Uterus (tissue), 4 donors: ENCODE data around the gene ARPC2. TPM values are rescaled to one million over a fixed set of nuclear protein-coding genes. Genes with fewer than 3 reads are reported as not detected.

Experiments used
- DNase-seq, 2 donors: peaks; one replicate each; pipeline ENCODE4 v3.0.0-alpha.2; 2019 to 2020
- H3K27ac ChIP-seq, 2 donors: fragments of 200-600 bp; sonication (generic); 1 replicate in 1 of 2; 2 replicates in 1 of 2; pipeline ENCODE4 v1.5.1; 2016 to 2018
- H3K27me3 ChIP-seq, 2 donors: fragments of 200-600 bp; sonication (generic); one replicate each; pipeline ENCODE4 v1.5.1; 2018 to 2019; ENCODE audit warnings: control low read depth in 1 of 2
- H3K36me3 ChIP-seq, 2 donors: fragments of 200-600 bp; sonication (generic); one replicate each; pipeline ENCODE4 v1.5.1; 2019; ENCODE audit warnings: control low read depth in 1 of 2
- H3K4me1 ChIP-seq, 2 donors: fragments of 200-600 bp; sonication (generic); one replicate each; pipeline ENCODE4 v1.5.1; 2018 to 2019; ENCODE audit warnings: control low read depth in 1 of 2
- H3K4me3 ChIP-seq, 2 donors: fragments of 200-600 bp; sonication (generic); 1 replicate in 1 of 2; 2 replicates in 1 of 2; pipeline ENCODE4 v1.5.1; 2018 to 2019; ENCODE audit warnings: mild to moderate bottlenecking in 1 of 2
- H3K9me3 ChIP-seq, 2 donors: fragments of 200-600 bp; sonication (generic); one replicate each; pipeline ENCODE4 v1.5.1; 2019; ENCODE audit warnings: control low read depth in 1 of 2
- POLR2A ChIP-seq, 2 donors: fragments of 450-650 bp; IDR thresholded peaks; one replicate each; pipeline ENCODE4 v1.6.1; 2016; ENCODE audit warnings: antibody characterized with exemption in 2 of 2, mild to moderate bottlenecking in 1 of 2, moderate library complexity in 1 of 2
- intact Hi-C: fragments of 100-400 bp; cut with DNase I; formaldehyde crosslinking; loops from one replicate; pipeline ENCODE4 v1.15.1; 2023; ENCODE audit warnings: low total_unique reads
- total RNA-seq, 4 donors: library from RNA; depleted of rRNA in 3 of 4; stranded (reverse); fragments of >200 nt in 3 of 4; gene quantifications; one replicate each; pipeline versions ENCODE4 v1.1.0 to v1.2.4, GENCODE V29; 2014 to 2023
- TF ChIP-seq, protein P1 (sequence below), 4 experiments: fragments of 200-600 bp in 2 of 4; fragments of 450-650 bp in 2 of 4; sonication (generic) in 2 of 4; IDR thresholded peaks; one replicate each; pipeline ENCODE4 v1.5.1; 2016 to 2019; ENCODE audit warnings: antibody characterized with exemption in 4 of 4, mild to moderate bottlenecking in 2 of 4, moderate library complexity in 1 of 4
- donor health status: DM: yes; HTN: yes; CAD: no.

The ARPC2 gene
- total RNA-seq, 4 donors from 2014 or later = 87.9 to 162 (median 159) TPM

DNA sequence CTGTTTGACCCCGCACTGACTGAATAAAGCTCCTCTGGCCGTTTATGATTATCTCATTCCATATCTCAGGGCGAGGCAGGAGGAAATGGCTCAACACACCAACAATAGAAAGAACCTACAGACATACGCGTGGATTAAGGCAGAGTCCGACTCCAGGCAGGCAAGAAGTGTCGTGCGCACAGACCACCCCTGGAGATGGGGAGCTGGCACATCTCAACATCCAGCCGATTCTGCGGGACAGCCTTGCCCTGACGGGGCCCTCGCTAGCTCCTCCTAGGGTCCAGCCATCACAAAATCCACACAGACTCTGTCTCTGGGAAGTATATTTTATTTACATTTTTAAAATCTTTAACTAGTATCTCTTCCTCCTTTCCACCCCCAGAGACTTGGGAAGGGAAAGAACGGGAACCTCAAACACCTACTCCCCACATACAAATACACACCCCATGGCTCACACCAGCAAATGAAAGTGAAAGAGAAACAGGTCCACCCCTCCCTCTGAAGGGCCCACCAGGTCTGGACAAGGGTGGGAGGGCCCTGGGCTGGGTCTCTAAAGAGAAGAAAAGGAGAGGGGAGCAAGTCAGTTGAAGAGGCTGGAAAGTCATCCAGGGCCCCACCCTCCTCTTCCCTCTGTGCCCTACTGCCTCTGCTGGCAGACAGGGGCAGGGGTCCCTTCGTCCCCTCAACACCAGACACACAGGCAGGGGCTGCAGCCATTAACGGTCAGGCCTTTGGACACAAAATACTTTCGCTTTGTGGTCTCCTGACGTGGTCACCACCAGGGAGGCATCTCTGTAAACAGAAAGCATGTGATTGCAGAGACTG is 47.0 kb downstream of the ARPC2 start:
- H3K4me3 ChIP-seq = no peak overlapping the region
- no peaks in the 10 kb centered on the region for H3K27me3 ChIP-seq
- intact Hi-C loops = loop anchor here (10.0 kb wide), 1 partner anchor 49 kb away; the partner anchor contains the start of gene ARPC2
- no peaks in the 10 kb centered on the region for H3K9me3 ChIP-seq
- peaks cover 4 to 10% of the 10 kb centered on the region in 2 donors for H3K4me1 ChIP-seq
- TF ChIP-seq POLR2A (IDR thresholded peaks at IDR 0.05) = no peak
- TF ChIP-seq, protein P1, sequence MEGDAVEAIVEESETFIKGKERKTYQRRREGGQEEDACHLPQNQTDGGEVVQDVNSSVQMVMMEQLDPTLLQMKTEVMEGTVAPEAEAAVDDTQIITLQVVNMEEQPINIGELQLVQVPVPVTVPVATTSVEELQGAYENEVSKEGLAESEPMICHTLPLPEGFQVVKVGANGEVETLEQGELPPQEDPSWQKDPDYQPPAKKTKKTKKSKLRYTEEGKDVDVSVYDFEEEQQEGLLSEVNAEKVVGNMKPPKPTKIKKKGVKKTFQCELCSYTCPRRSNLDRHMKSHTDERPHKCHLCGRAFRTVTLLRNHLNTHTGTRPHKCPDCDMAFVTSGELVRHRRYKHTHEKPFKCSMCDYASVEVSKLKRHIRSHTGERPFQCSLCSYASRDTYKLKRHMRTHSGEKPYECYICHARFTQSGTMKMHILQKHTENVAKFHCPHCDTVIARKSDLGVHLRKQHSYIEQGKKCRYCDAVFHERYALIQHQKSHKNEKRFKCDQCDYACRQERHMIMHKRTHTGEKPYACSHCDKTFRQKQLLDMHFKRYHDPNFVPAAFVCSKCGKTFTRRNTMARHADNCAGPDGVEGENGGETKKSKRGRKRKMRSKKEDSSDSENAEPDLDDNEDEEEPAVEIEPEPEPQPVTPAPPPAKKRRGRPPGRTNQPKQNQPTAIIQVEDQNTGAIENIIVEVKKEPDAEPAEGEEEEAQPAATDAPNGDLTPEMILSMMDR (IDR thresholded peaks at IDR 0.05) = no peak
- no peak overlapping the region for H3K27ac ChIP-seq
- DNase-seq = no peak
- H3K36me3 ChIP-seq = no peaks in the 10 kb centered on the region

DNA sequence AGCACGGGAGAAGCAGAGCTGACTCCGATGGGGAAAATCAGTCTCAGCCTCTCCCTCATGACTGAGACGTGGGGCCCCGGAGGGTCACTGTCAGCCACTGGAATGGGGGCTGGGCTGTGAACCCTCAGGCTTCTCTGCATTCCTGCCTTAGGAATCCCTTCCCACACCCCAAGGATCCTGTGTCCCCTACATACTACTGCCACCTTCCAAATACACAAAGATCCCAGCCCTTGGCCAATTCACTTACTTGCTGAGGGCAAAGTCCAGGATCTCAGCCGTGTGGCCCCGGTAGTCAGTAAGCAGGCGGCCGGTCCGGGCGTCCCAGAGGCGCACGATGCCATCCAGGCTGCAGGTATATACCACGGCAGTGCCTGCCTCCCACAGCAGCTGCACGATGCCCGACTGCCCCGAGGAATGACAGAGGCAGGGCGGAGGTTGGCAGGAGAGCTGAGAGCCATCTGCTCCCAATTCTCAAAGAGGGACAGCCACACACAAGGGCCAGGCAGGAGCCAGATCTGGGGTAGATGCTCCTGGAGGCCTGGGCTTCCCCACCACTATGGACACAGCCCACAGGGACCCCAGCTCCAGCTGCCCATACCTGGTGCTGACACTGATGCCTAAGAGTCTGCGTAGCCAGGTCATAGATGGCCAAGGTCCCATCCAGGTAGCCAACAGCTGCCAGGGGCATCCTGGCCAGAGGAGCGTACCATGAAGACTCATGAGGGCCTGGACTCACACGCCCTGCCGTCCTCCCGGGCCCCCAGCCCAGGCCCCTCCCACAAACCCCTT is 48.0 kb downstream of the ARPC2 start:
- no peak for DNase-seq
- peaks cover 2 to 7% of the 10 kb centered on the region in 2 donors for H3K4me1 ChIP-seq
- H3K9me3 ChIP-seq = no peaks in the 10 kb centered on the region
- no peak overlapping the region for H3K4me3 ChIP-seq
- no peak for TF ChIP-seq POLR2A (IDR thresholded peaks at IDR 0.05)
- TF ChIP-seq, protein P1 (IDR thresholded peaks at IDR 0.05) = no peak
- H3K27me3 ChIP-seq = no peaks in the 10 kb centered on the region
- intact Hi-C loops = loop anchor here (10.0 kb wide), 1 partner anchor 50 kb away; the partner anchor contains the start of gene ARPC2
- no peaks in the 10 kb centered on the region for H3K36me3 ChIP-seq
- no peak overlapping the region for H3K27ac ChIP-seq

GRCh38 chr2:218265626-218266025 is 48.6 kb downstream of the ARPC2 start:
- Histone ChIP-seq H3K9me3 (no peaks in the 10 kb centered on the region), H3K4me1 (peaks cover 0 to 6% of the 10 kb centered on the region in 2 donors), H3K36me3 (no peaks in the 10 kb centered on the region), H3K4me3 (no peak overlapping the region), H3K27me3 (no peaks in the 10 kb centered on the region), H3K27ac (no peak overlapping the region)
- intact Hi-C loops = loop anchor here (10.0 kb wide), 1 partner anchor 51 kb away; the partner anchor contains the start of gene ARPC2
- TF ChIP-seq POLR2A (IDR thresholded peaks at IDR 0.05) = no peak
- TF ChIP-seq, protein P1 (IDR thresholded peaks at IDR 0.05) = no peak
- no peak for DNase-seq

DNA sequence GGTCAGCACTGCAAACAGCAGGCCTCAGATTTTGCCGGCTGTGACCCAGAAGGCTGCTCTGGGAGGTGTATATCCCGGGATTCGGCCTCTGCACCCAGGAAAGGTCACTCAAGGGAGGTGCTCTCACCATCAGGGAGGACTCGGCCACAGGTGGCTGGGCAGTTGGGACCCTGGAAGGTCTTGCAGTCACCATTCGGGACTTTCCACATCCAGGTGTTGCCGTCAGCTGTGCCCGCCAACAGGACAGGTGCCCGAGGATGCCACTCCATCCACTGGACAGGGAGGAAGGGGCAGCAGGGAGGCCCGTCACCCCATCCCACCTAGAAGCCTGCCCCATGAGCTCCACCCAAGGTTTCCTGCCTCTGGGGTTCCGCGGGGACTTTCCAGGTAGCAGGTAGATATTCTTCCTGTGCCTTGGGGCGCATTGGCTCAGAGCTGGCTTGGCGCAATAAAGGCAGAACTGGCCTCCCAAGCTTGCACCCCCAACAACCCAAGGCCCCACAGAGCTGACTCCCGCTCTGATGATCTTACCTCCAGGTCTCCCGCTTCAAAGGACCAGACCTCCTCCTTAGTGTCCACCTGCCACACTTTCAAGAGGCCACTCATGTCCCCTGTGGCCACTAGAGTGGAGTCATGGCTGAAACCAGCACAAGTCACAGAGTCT is 49.5 kb downstream of the ARPC2 start:
- TF ChIP-seq, protein P1 (IDR thresholded peaks at IDR 0.05) = no peak
- no peak for TF ChIP-seq POLR2A (IDR thresholded peaks at IDR 0.05)
- Histone ChIP-seq H3K27me3 (no peaks in the 10 kb centered on the region), H3K36me3 (no peaks in the 10 kb centered on the region), H3K9me3 (no peaks in the 10 kb centered on the region), H3K4me1 (peaks cover under 1 to 10% of the 10 kb centered on the region in 2 donors), H3K4me3 (no peak overlapping the region), H3K27ac (no peak overlapping the region)
- no peak for DNase-seq
- intact Hi-C loops = loop anchor here (10.0 kb wide), 1 partner anchor 52 kb away; the partner anchor contains the start of gene ARPC2
